SK-N-MC (cell line): Measurements from ENCODE around the gene AQR.
"Not testable (repeated sequence)": the region's sequence is repeated elsewhere in the genome, so short reads cannot be mapped to it uniquely, and the experiment has no call there.

Experiments
- EZH2 ChIP-seq: fragments of 200-600 bp; sonication (generic); IDR thresholded peaks from one replicate; pipeline ENCODE4 v1.6.1; 2017; ENCODE audit warnings: antibody characterized with exemption
- FOXP2 ChIP-seq: optimal IDR thresholded peaks from 2 replicates; pipeline ENCODE3; 2011; ENCODE audit warnings: mild to moderate bottlenecking, moderate library complexity; ENCODE audit not compliant: insufficient read depth; ENCODE audit errors: extremely low read length, control extremely low read depth
- POLR2AphosphoS5 ChIP-seq: IDR thresholded peaks from 2 replicates; pipeline ENCODE4 v1.6.1; 2012; ENCODE audit warnings: mild to moderate bottlenecking, low read depth, low read length, borderline replicate concordance

DNA sequence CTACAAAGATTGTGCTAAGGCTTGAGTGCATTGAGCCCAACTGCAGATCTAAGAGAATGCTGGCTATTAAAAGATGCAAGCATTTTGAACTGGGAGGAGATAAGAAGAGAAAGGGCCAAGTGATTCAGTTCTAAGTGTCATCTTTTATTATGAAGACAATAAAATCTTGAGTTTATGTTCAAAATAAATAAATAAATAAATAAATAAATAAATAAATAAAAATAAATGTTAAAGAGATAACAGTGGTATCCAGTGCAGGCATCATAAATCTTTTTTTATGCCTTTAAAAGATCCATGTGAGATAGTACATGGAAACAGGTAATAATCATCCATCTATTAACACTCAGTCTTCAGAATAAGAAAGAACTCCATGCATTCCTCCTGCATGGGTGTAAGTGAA lies 26.3 kb downstream of the AQR start:
- not testable (repeated sequence) for TF ChIP-seq POLR2AphosphoS5, EZH2, FOXP2
